RWPE1 (cell line): Measurements from ENCODE around the gene ERBB2.

Experiments
- CTCF ChIA-PET: fragments of 350-600 bp; sonication (Branson Sonifier 250); formaldehyde crosslinking; extraction: SDS; loops from one replicate; lab custom pipeline; 2021; lab: Yijun Ruan, JAX
- POLR2A ChIA-PET: fragments of 400-600 bp; formaldehyde crosslinking; extraction: SDS; loops from one replicate; lab custom pipeline; 2020; ENCODE audit warnings: antibody characterized with exemption; ENCODE audit not compliant: low non-redundant PET; lab: Yijun Ruan, JAX
- DNase-seq: peaks from one replicate; pipeline ENCODE4 v3.0.0; 2012; ENCODE audit warnings: low spot score
- H3K27ac ChIP-seq: fragments of 450-650 bp; 2 replicates; pipeline ENCODE4 v1.5.1; 2017
- TF ChIP-seq, protein P1 (sequence below): fragments of 450-650 bp; conservative IDR thresholded peaks from 2 replicates; pipeline ENCODE4 v1.5.1; 2017; ENCODE audit warnings: low read depth, mild to moderate bottlenecking

ERBB2 gene

DNA sequence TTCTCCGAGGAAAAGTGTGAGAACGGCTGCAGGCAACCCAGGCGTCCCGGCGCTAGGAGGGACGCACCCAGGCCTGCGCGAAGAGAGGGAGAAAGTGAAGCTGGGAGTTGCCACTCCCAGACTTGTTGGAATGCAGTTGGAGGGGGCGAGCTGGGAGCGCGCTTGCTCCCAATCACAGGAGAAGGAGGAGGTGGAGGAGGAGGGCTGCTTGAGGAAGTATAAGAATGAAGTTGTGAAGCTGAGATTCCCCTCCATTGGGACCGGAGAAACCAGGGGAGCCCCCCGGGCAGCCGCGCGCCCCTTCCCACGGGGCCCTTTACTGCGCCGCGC is at the start of gene ERBB2:
ERBB2 (plus strand) TSS at position 247 of the 330 bp plus-strand sequence. CDS start 175 bp downstream, outside the sequence.
- DNase-seq: peak; percentile 87
- POLR2A ChIA-PET: interaction anchor here (0.6 to 1.3 kb wide), 6 partner anchors 11 to 205 kb away, joined by 3 to 10 read pairs (median 4); partner anchors contain the start of genes MIEN1 and PGAP3
- TF ChIP-seq, protein P1, sequence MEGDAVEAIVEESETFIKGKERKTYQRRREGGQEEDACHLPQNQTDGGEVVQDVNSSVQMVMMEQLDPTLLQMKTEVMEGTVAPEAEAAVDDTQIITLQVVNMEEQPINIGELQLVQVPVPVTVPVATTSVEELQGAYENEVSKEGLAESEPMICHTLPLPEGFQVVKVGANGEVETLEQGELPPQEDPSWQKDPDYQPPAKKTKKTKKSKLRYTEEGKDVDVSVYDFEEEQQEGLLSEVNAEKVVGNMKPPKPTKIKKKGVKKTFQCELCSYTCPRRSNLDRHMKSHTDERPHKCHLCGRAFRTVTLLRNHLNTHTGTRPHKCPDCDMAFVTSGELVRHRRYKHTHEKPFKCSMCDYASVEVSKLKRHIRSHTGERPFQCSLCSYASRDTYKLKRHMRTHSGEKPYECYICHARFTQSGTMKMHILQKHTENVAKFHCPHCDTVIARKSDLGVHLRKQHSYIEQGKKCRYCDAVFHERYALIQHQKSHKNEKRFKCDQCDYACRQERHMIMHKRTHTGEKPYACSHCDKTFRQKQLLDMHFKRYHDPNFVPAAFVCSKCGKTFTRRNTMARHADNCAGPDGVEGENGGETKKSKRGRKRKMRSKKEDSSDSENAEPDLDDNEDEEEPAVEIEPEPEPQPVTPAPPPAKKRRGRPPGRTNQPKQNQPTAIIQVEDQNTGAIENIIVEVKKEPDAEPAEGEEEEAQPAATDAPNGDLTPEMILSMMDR: no peak
- CTCF ChIA-PET: interaction anchor here (0.8 to 1.6 kb wide), 5 partner anchors 11 to 78 kb away, joined by 3 to 4 read pairs (median 3); partner anchors contain the start of gene MIEN1
- H3K27ac ChIP-seq: peak within 1 kb of the TSS; percentile 75

GRCh38 chr17:39650121-39650579 is 49.7 kb upstream of the ERBB2 start:
- POLR2A ChIA-PET: no interaction called here
- CTCF ChIA-PET: interaction anchor here (1.2 kb wide), 1 partner anchor 15 kb away, joined by 7 read pairs; no protein-coding TSS in a partner anchor
- DNase-seq: no peak
- TF ChIP-seq, protein P1: no peak
- H3K27ac ChIP-seq: no peak overlapping the region

GRCh38 chr17:39651923-39652586 is 47.8 kb upstream of the ERBB2 start:
- TF ChIP-seq, protein P1: no peak
- H3K27ac ChIP-seq: peak overlapping the region; percentile 33
- POLR2A ChIA-PET: no interaction called here

DNA sequence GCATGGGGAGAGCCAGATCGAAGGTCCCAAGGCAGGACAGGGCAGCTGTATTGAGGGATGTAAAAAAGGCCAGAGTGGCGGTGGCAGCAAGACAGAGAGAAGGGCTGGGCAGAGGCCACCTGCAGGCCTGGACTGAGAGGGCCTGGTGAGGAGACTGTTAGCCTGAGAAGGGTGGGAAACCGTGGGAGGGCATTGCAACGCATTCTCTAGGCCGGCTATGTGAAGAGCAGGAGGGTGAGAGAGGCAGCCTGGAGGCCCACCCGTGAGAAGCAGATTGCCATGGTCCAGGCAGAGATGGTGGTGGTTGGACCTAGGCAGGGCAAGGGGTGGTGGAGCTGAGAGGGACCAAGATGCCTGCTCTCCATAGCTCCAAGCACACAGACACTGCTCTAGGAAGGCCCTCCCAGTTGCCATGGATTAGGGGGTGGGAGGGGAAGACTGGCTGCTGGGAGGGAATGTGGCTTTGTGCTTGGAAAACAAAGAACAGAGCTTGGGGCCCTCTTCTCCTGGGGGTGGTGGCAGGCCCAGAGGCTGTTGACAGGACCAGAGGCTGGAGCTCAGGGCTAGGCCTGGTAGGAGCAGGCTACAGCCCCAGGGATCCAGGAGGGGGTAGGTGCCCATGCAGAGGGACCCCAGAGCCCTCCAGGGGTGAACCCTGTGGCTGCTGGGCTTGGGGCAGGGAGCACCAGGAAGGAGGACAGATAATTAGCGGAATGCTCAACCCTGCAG is 47.1 kb upstream of the ERBB2 start:
- DNase-seq: no peak
- ChIA-PET POLR2A (no interaction called here), CTCF (interaction anchor here (0.6 to 3.8 kb wide), 7 partner anchors 9 to 31 kb away, joined by 3 to 25 read pairs (median 6); partner anchors contain the start of genes PNMT, STARD3 and TCAP)
- peak overlapping the region; percentile 33 for H3K27ac ChIP-seq
- TF ChIP-seq, protein P1: no peak

More at GRCh38 chr17:39651923-39652586, 47.8 kb upstream of the ERBB2 start:
- DNase-seq: no peak
- CTCF ChIA-PET: interaction anchor here (0.5 to 3.8 kb wide), 3 partner anchors 8 to 29 kb away, joined by 3 to 25 read pairs (median 6); partner anchors contain the start of genes PNMT and TCAP

- TF ChIP-seq, protein P1: no peak
- CTCF ChIA-PET: interaction anchor here (0.5 to 3.8 kb wide), 15 partner anchors 8 to 205 kb away, joined by 3 to 25 read pairs (median 5); partner anchors contain the start of genes PNMT, STARD3 and TCAP
- DNase-seq: no peak
- POLR2A ChIA-PET: no interaction called here
- H3K27ac ChIP-seq: peak overlapping the region; percentile 33
Measured at GRCh38 chr17:39653316-39653661, 46.6 kb upstream of the ERBB2 start.
